ENCODE measurements around the gene ANKMY1. TPM values are rescaled to one million over a fixed set of nuclear protein-coding genes. Genes with fewer than 3 reads are reported as not detected.

The ANKMY1 gene
- total RNA-seq, 1 experiment from 2014 or later, result 19.5 TPM

GRCh38 chr2:240442891-240443715 is 114.7 kb downstream of the ANKMY1 start:
- TF ChIP-seq EZH2 (IDR thresholded peaks at IDR 0.05; ENCODE audit: low read length, unreplicated experiment) (no peak), EZH2phosphoT487 (IDR thresholded peaks at IDR 0.05; ENCODE audit: borderline replicate concordance, low read length) (no peak), CTCF (conservative IDR thresholded peaks at IDR 0.05; ENCODE audit: low read depth, low read length) (no peak)
- DNase-seq (no peak), ATAC-seq (no peak)
- no peaks in the 10 kb centered on the region for H3K9me3 ChIP-seq (ENCODE audit: low read length)
- BruUV-seq (replicated peaks), result no TSS peak
- H4K20me1 ChIP-seq (ENCODE audit: low read length), result peaks cover 13% of the 10 kb centered on the region
- intact Hi-C loops (cut with micrococcal nuclease), result no loop called here
- H3F3A ChIP-seq (ENCODE audit: low read length, unreplicated experiment), result no peaks in the 10 kb centered on the region
- no peak overlapping the region for H3K9ac ChIP-seq (ENCODE audit: low read length)
- H3K79me2 ChIP-seq (ENCODE audit: low read length), result peaks cover 16% of the 10 kb centered on the region
- H3K27ac ChIP-seq (ENCODE audit: low read length), result no peak overlapping the region
- 0 out of 2 replicates have a peak, but pooled peaks cover 2% of the 10 kb centered on the region for H3K4me1 ChIP-seq (ENCODE audit: insufficient read depth, low read length)
- H2AFZ ChIP-seq (ENCODE audit: low read length), result no peak overlapping the region
- ChIA-PET POLR2A (ENCODE audit: unreplicated experiment) (no interaction called here), CTCF (no interaction called here)
- no peak overlapping the region for H3K4me2 ChIP-seq (ENCODE audit: low read length)
- no peaks in the 10 kb centered on the region for H3K36me3 ChIP-seq (ENCODE audit: low read depth, low read length)
- H3K4me3 ChIP-seq (ENCODE audit: low read length), result no peak overlapping the region
- no peaks in the 10 kb centered on the region for H3K9me2 ChIP-seq (replicated peaks; ENCODE audit: low read length)
- no peaks in the 10 kb centered on the region for H3K27me3 ChIP-seq (ENCODE audit: low read length)

- Histone ChIP-seq H3K79me2 (ENCODE audit: low read length) (peaks cover 27% of the 10 kb centered on the region), H2AFZ (ENCODE audit: low read length) (no peak overlapping the region), H4K20me1 (ENCODE audit: low read length) (peaks cover 20% of the 10 kb centered on the region), H3K27me3 (ENCODE audit: low read length) (no peaks in the 10 kb centered on the region), H3K9ac (ENCODE audit: low read length) (no peak overlapping the region), H3K4me2 (ENCODE audit: low read length) (no peak overlapping the region), H3K9me2 (replicated peaks; ENCODE audit: low read length) (no peaks in the 10 kb centered on the region), H3K4me1 (ENCODE audit: insufficient read depth, low read length) (peaks cover 6% of the 10 kb centered on the region; the same call in 1 of the 2 replicates), H3K9me3 (ENCODE audit: low read length) (no peaks in the 10 kb centered on the region), H3K4me3 (ENCODE audit: low read length) (no peak overlapping the region), H3K27ac (ENCODE audit: low read length) (no peak overlapping the region), H3F3A (ENCODE audit: low read length, unreplicated experiment) (no peaks in the 10 kb centered on the region), H3K36me3 (ENCODE audit: low read depth, low read length) (no peaks in the 10 kb centered on the region)
- DNase-seq, result no peak
- TF ChIP-seq EZH2 (IDR thresholded peaks at IDR 0.05; ENCODE audit: low read length, unreplicated experiment), result no peak
- no peak for TF ChIP-seq EZH2phosphoT487 (IDR thresholded peaks at IDR 0.05; ENCODE audit: borderline replicate concordance, low read length)
- no peak for TF ChIP-seq CTCF (conservative IDR thresholded peaks at IDR 0.05; ENCODE audit: low read depth, low read length)
- no TSS peak for BruUV-seq (replicated peaks)
- ATAC-seq, result no peak
- POLR2A ChIA-PET (ENCODE audit: unreplicated experiment), result no interaction called here
- CTCF ChIA-PET, result no interaction called here
- intact Hi-C loops (cut with micrococcal nuclease), result no loop called here
These were observed 115.8 kb downstream of the ANKMY1 start for GRCh38 chr2:240441993-240442411.

GRCh38 chr2:240441326-240441992 is 116.3 kb downstream of the ANKMY1 start:
- no TSS peak for BruUV-seq (replicated peaks)
- H4K20me1 ChIP-seq (ENCODE audit: low read length), result peaks cover 25% of the 10 kb centered on the region
- ATAC-seq (no peak), DNase-seq (no peak)
- H3K4me1 ChIP-seq (ENCODE audit: insufficient read depth, low read length), result peaks cover 11% of the 10 kb centered on the region
- H3K9ac ChIP-seq (ENCODE audit: low read length), result no peak overlapping the region
- H3K27ac ChIP-seq (ENCODE audit: low read length), result no peak overlapping the region
- intact Hi-C loops (cut with micrococcal nuclease), result no loop called here
- CTCF ChIA-PET, result no interaction called here
- H3K36me3 ChIP-seq (ENCODE audit: low read depth, low read length), result no peaks in the 10 kb centered on the region
- H3K4me2 ChIP-seq (ENCODE audit: low read length), result no peak overlapping the region
- no peak overlapping the region for H2AFZ ChIP-seq (ENCODE audit: low read length)
- TF ChIP-seq EZH2phosphoT487 (IDR thresholded peaks at IDR 0.05; ENCODE audit: borderline replicate concordance, low read length) (no peak), EZH2 (IDR thresholded peaks at IDR 0.05; ENCODE audit: low read length, unreplicated experiment) (no peak), CTCF (conservative IDR thresholded peaks at IDR 0.05; ENCODE audit: low read depth, low read length) (no peak)
- no peaks in the 10 kb centered on the region for H3F3A ChIP-seq (ENCODE audit: low read length, unreplicated experiment)
- no peaks in the 10 kb centered on the region for H3K9me3 ChIP-seq (ENCODE audit: low read length)
- no peaks in the 10 kb centered on the region for H3K9me2 ChIP-seq (replicated peaks; ENCODE audit: low read length)
- no peaks in the 10 kb centered on the region for H3K27me3 ChIP-seq (ENCODE audit: low read length)
- H3K79me2 ChIP-seq (ENCODE audit: low read length), result peaks cover 33% of the 10 kb centered on the region
- POLR2A ChIA-PET (ENCODE audit: unreplicated experiment), result no interaction called here
- no peak overlapping the region for H3K4me3 ChIP-seq (ENCODE audit: low read length)

Data from PC-3 (cell line).